IMR-90 (cell line): ENCODE results near the gene SYP. TPM values are rescaled to one million over a fixed set of nuclear protein-coding genes. Genes with fewer than 3 reads are reported as not detected.
A peak's percentile ranks its signal among the peaks of the same experiment; 100 is the strongest.

Experiments
- ATAC-seq: fragments of 200-7000 bp; cut with Tn5 transposase; 2 replicates; pipeline ENCODE4 v1.9.1; 2020; ENCODE audit warnings: low read depth, mild to moderate bottlenecking, moderate library complexity
- BruUV-seq: library from RNA; stranded (reverse); fragments of 400-500 nt; replicated peaks from 2 replicates; lab custom pipeline; 2021; lab: Mats Ljungman, UMichigan
- CTCF ChIA-PET: fragments of 300-600 bp; formaldehyde crosslinking; extraction: SDS; loops from one replicate; lab custom pipeline; 2021; ENCODE audit warnings: antibody characterized with exemption; lab: Yijun Ruan, JAX
- POLR2A ChIA-PET: fragments of 300-600 bp; sonication (Branson Sonifier 250); formaldehyde crosslinking; loops from one replicate; lab custom pipeline; 2022; ENCODE audit warnings: antibody characterized with exemption; ENCODE audit not compliant: unreplicated experiment; lab: Charles Lee
- DNase-seq: peaks from one replicate; pipeline ENCODE4 v3.0.0; 2013
- H2AFZ ChIP-seq: replicated peaks from 2 replicates; pipeline ENCODE3; 2013; ENCODE audit warnings: low read length, mild to moderate bottlenecking; ENCODE audit not compliant: poor library complexity
- H2AK5ac ChIP-seq: 2 replicates; pipeline ENCODE4 v1.6.1; 2013; ENCODE audit warnings: low read depth, low read length, inconsistent platforms
- H2AK9ac ChIP-seq: replicated peaks from 2 replicates; pipeline ENCODE3; 2013; ENCODE audit warnings: mild to moderate bottlenecking, low read depth, low read length, moderate library complexity; ENCODE audit not compliant: poor library complexity
- H2BK120ac ChIP-seq: 2 replicates; pipeline ENCODE4 v1.6.1; 2013; ENCODE audit warnings: low read depth, low read length, inconsistent platforms
- H2BK15ac ChIP-seq: 3 replicates; pipeline ENCODE4 v1.6.1; 2013; ENCODE audit warnings: low read depth, low read length, inconsistent platforms
- H2BK20ac ChIP-seq: 2 replicates; pipeline ENCODE4 v1.6.1; 2013; ENCODE audit warnings: low read depth, mild to moderate bottlenecking, inconsistent platforms, low read length, moderate library complexity
- H2BK5ac ChIP-seq: 2 replicates; pipeline ENCODE4 v1.6.1; 2013; ENCODE audit warnings: mild to moderate bottlenecking, low read depth, low read length, inconsistent platforms; ENCODE audit not compliant: poor library complexity, severe bottlenecking
- H3K14ac ChIP-seq: replicated peaks from 2 replicates; pipeline ENCODE4 v1.6.1; 2013; ENCODE audit warnings: low read depth, low read length, inconsistent platforms
- H3K18ac ChIP-seq: 2 replicates; pipeline ENCODE4 v1.6.1; 2013; ENCODE audit warnings: low read depth, low read length, control low read depth
- H3K23ac ChIP-seq: 2 replicates; pipeline ENCODE4 v1.6.1; 2013; ENCODE audit warnings: low read depth, low read length, inconsistent platforms
- H3K27ac ChIP-seq: 2 replicates; pipeline ENCODE4 v1.5.1; 2013; ENCODE audit warnings: mild to moderate bottlenecking, control low read depth, low read length; ENCODE audit not compliant: insufficient read depth
- H3K27me3 ChIP-seq: 2 replicates; pipeline ENCODE4 v1.6.1; 2013; ENCODE audit warnings: low read length; ENCODE audit not compliant: control insufficient read depth, insufficient read depth
- H3K36me3 ChIP-seq: 2 replicates; pipeline ENCODE4 v1.6.1; 2013; ENCODE audit warnings: low read length, mixed read lengths; ENCODE audit not compliant: control insufficient read depth, insufficient read depth
- H3K4ac ChIP-seq: 2 replicates; pipeline ENCODE4 v1.6.1; 2013; ENCODE audit warnings: low read depth, low read length, inconsistent platforms
- H3K4me1 ChIP-seq: 2 replicates; pipeline ENCODE4 v1.6.1; 2013; ENCODE audit warnings: low read length, mixed read lengths; ENCODE audit not compliant: control insufficient read depth, insufficient read depth
- H3K4me2 ChIP-seq: 2 replicates; pipeline ENCODE4 v1.6.1; 2013; ENCODE audit warnings: low read depth, mild to moderate bottlenecking, control low read depth, low read length, moderate library complexity
- H3K4me3 ChIP-seq: 2 replicates; pipeline ENCODE4 v1.5.1; 2013; ENCODE audit warnings: low read depth, mild to moderate bottlenecking, control low read depth, low read length, moderate library complexity; ENCODE audit not compliant: insufficient read depth
- H3K56ac ChIP-seq: 2 replicates; pipeline ENCODE4 v1.6.1; 2013; ENCODE audit warnings: low read length, inconsistent platforms; ENCODE audit not compliant: insufficient read depth; ENCODE audit errors: extremely low read depth
- H3K79me1 ChIP-seq, 2 experiments: 2 replicates each; pipeline ENCODE4 v1.6.1; 2013; ENCODE audit warnings: low read length in 2 of 2, inconsistent platforms in 1 of 2, low read depth in 1 of 2
- H3K9ac ChIP-seq: 2 replicates; pipeline ENCODE4 v1.6.1; 2013; ENCODE audit warnings: low read depth, low read length, control low read depth
- H3K9me1 ChIP-seq: 2 replicates; pipeline ENCODE4 v1.6.1; 2013; ENCODE audit warnings: low read length, inconsistent platforms; ENCODE audit not compliant: insufficient read depth
- H3K9me3 ChIP-seq: 2 replicates; pipeline ENCODE4 v1.6.1; 2013; ENCODE audit warnings: low read length; ENCODE audit not compliant: control insufficient read depth, insufficient read depth
- H4K20me1 ChIP-seq: 2 replicates; pipeline ENCODE4 v1.6.1; 2013; ENCODE audit warnings: low read length, inconsistent platforms; ENCODE audit not compliant: insufficient read depth
- H4K5ac ChIP-seq: 2 replicates; pipeline ENCODE4 v1.6.1; 2013; ENCODE audit warnings: mild to moderate bottlenecking, low read depth, low read length, control low read depth
- H4K8ac ChIP-seq, 2 experiments: 2 replicates each; pipeline ENCODE4 v1.6.1; 2013; ENCODE audit warnings: low read depth in 2 of 2, low read length in 2 of 2, control low read depth in 1 of 2, inconsistent platforms in 1 of 2
- H4K91ac ChIP-seq: 2 replicates; pipeline ENCODE4 v1.6.1; 2013; ENCODE audit warnings: low read depth, low read length, inconsistent platforms; ENCODE audit not compliant: insufficient read depth
- BHLHE40 ChIP-seq: fragments of 150-350 bp; IDR thresholded peaks from 2 replicates; pipeline ENCODE4 v1.6.1; 2016; ENCODE audit warnings: mild to moderate bottlenecking, low read depth, low read length
- MXI1 ChIP-seq: IDR thresholded peaks from 2 replicates; pipeline ENCODE4 v1.6.1; 2012; ENCODE audit warnings: low read depth, mild to moderate bottlenecking, low read length, moderate library complexity, borderline replicate concordance
- NFE2L2 ChIP-seq: fragments of 150-350 bp; IDR thresholded peaks from 2 replicates; pipeline ENCODE4 v1.6.1; 2016; ENCODE audit warnings: low read depth, mild to moderate bottlenecking, low read length
- POLR2A ChIP-seq: IDR thresholded peaks from 2 replicates; pipeline ENCODE4 v1.6.1; 2012; ENCODE audit warnings: mild to moderate bottlenecking, low read depth, low read length
- RFX5 ChIP-seq: IDR thresholded peaks from 2 replicates; pipeline ENCODE4 v1.8.0; 2012; ENCODE audit warnings: low read depth, mild to moderate bottlenecking, low read length, moderate library complexity
- WGBS, 2 experiments: methylation state at CpG; one replicate each; pipeline versions ENCODE4 v1.1.5 to v1.1.7; 2013; ENCODE audit warnings: missing lambda C conversion rate in 2 of 2; ENCODE audit not compliant: insufficient read length in 1 of 2; ENCODE audit errors: extremely low coverage in 2 of 2; 5-methylcytosine and 5-hydroxymethylcytosine counted together
- dilution Hi-C: fragments of 300-500 bp; cut with HindIII; formaldehyde crosslinking; loops from one replicate; pipeline ENCODE4 v1.14.3; 2018; ENCODE audit warnings: low sequenced_read_pairs; ENCODE audit not compliant: unreplicated experiment
- in situ Hi-C: fragments of 300-500 bp; cut with MboI; formaldehyde crosslinking; loops from 3 replicates; pipeline ENCODE4 v1.14.3; 2019; ENCODE audit warnings: low sequenced_read_pairs, inconsistent platforms, mixed read lengths
- intact Hi-C: fragments of 100-400 bp; cut with micrococcal nuclease; formaldehyde crosslinking; loops from 2 replicates; pipeline ENCODE4 v1.10.0; 2022
- polyA plus RNA-seq, 3 experiments: library from polyadenylated mRNA; depleted of rRNA; stranded (reverse); fragments of >200 nt; gene quantifications; 2 replicates each; pipeline ENCODE4 v1.2.3, GENCODE V29; 2012; ENCODE audit warnings: low replicate concordance in 1 of 3
- total RNA-seq: library from RNA; depleted of rRNA; stranded (reverse); fragments of >200 nt; gene quantifications from 2 replicates; pipeline ENCODE4 v1.2.3, GENCODE V29; 2012
- TF ChIP-seq, protein P1 (sequence below): conservative IDR thresholded peaks from 2 replicates; pipeline ENCODE4 v1.5.1; 2012; ENCODE audit warnings: mild to moderate bottlenecking, low read depth, low read length, improper control_type of control experiment

The SYP gene
- total and polyA plus RNA-seq, 2 of the 4 experiments (the other 2 are of a cell fraction): under 0.01 to 0.05 TPM

DNA sequence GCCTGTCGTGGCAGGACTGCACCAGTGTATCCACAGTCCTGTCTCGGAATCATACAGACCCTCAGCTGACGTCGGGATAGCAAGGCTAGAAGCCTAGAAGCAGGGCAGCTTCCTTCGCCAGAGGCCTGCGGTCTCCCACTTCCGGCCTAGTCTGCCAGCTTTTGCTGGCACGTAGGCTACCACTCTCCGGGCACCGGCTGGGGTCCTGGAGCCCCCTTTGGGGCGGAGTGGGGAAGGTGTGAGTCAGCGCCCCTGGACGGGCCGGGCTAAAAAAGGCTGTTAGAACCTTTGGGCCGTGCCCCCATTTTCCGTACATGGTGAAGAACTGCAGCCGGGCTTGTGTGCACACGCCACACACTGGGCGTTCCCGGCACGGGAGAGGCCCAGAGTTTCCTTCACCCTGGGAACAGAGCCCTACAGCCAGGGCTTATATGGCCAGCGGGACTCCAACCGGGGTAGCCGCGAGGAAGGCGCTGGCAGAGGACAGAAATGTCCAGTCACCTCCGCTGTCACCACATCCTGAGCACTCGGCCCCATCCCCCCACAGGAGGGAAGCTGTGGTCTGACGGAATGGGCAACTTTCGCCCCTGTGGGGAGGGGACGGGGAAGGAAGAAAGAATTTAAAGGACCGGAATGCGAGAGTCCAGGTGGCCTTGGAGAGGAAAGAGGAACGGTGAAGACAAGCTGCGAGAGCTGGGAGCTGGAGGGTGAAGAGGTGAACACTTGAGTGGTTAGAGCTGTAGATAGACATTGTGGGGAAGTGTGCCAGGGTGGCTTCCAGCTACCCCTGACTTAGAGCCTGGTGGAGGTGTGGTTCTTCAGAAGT, 32.9 kb downstream of the SYP start:
- Histone ChIP-seq H3K9me1 (no peaks in the 10 kb centered on the region), H3K23ac (peak overlapping the region; percentile 99), H3K4me1 (peaks cover 9% of the 10 kb centered on the region), H3K4ac (peak overlapping the region; percentile 98), H4K20me1 (no peaks in the 10 kb centered on the region; the same call in 1 of the 2 replicates), H4K5ac (peak overlapping the region; percentile 86), H3K18ac (peak overlapping the region; percentile 87), H3K9me3 (no peaks in the 10 kb centered on the region; the same call in 1 of the 2 replicates), H3K79me1 (peaks cover 3% of the 10 kb centered on the region in 2 experiments; a peak in 3 of 4 replicates), H2BK20ac (peak overlapping the region; percentile 56), H2BK15ac (peak overlapping the region; percentile 93; the same call in 2 of the 3 replicates), H3K56ac (peak overlapping the region; percentile 83; the same call in 1 of the 2 replicates), H2AFZ (peak overlapping the region; percentile 92), H2AK5ac (peak overlapping the region; percentile 91), H3K4me3 (peak overlapping the region; percentile 39), H3K27ac (peak overlapping the region; percentile 91), H3K27me3 (no peaks in the 10 kb centered on the region), H3K9ac (peak overlapping the region; percentile 69), H4K8ac (peak overlapping the region; percentile 80 to 95), H3K4me2 (peak overlapping the region; percentile 80), H2BK5ac (peak overlapping the region; percentile 93), H2BK120ac (peak overlapping the region; percentile 91), H4K91ac (peak overlapping the region; percentile 98), H2AK9ac (peak overlapping the region; percentile 93), H3K36me3 (no peaks in the 10 kb centered on the region), H3K14ac (peak overlapping the region; percentile 96)
- ChIA-PET POLR2A (interaction anchor here (1.1 to 1.4 kb wide), 2 partner anchors 11 to 24 kb away, joined by 3 read pairs; no protein-coding TSS in a partner anchor), CTCF (interaction anchor here (0.6 to 1.3 kb wide), 2 partner anchors 11 to 208 kb away, joined by 3 read pairs; no protein-coding TSS in a partner anchor)
- dilution Hi-C loops: no loop called here
- intact Hi-C loops: loop anchor here (10.0 kb wide), 1 partner anchor 92 kb away; the partner anchor contains the start of genes PRAF2 and WDR45
- DNase-seq (peak; percentile 73), ATAC-seq (peak; percentile 50)
- no TSS peak for BruUV-seq
- in situ Hi-C loops: no loop called here
- WGBS, 2 experiments: 58% methylated on average over 19 of the region's 35 CpGs; no CpG with 5 or more reads in 1 of the 2 experiments
- TF ChIP-seq MXI1 (no peak), NFE2L2 (peak; percentile 27; the same call in 1 of the 2 replicates), RFX5 (no peak), POLR2A (peak; percentile 40), BHLHE40 (peak; percentile 60; the same call in 1 of the 2 replicates)
- TF ChIP-seq, protein P1, sequence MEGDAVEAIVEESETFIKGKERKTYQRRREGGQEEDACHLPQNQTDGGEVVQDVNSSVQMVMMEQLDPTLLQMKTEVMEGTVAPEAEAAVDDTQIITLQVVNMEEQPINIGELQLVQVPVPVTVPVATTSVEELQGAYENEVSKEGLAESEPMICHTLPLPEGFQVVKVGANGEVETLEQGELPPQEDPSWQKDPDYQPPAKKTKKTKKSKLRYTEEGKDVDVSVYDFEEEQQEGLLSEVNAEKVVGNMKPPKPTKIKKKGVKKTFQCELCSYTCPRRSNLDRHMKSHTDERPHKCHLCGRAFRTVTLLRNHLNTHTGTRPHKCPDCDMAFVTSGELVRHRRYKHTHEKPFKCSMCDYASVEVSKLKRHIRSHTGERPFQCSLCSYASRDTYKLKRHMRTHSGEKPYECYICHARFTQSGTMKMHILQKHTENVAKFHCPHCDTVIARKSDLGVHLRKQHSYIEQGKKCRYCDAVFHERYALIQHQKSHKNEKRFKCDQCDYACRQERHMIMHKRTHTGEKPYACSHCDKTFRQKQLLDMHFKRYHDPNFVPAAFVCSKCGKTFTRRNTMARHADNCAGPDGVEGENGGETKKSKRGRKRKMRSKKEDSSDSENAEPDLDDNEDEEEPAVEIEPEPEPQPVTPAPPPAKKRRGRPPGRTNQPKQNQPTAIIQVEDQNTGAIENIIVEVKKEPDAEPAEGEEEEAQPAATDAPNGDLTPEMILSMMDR: no peak
